Effector memory CD8-positive, alpha-beta T cell (primary cell): Measurements from ENCODE around the gene PLS3.
"Not testable (repeated sequence)": the region's sequence is repeated elsewhere in the genome, so short reads cannot be mapped to it uniquely, and the experiment has no call there.

Experiments
- ATAC-seq: fragments of 150-1000 bp; cut with Tn5 transposase; replicated peaks from 2 replicates; pipeline ENCODE4 v1.10.0; 2021; ENCODE audit warnings: mild to moderate bottlenecking, moderate library complexity
- DNase-seq, 3 experiments: peaks; one replicate each; pipeline ENCODE4 v3.0.0; 2021
- H3K27ac Mint-ChIP-seq, 2 donors: one replicate each; pipeline ENCODE4 v1.8.0; 2022; ENCODE audit warnings: mild to moderate bottlenecking in 2 of 2, mixed read lengths in 2 of 2, moderate library complexity in 2 of 2
- H3K27me3 Mint-ChIP-seq, 2 donors: one replicate each; pipeline ENCODE4 v1.8.0; 2022; ENCODE audit warnings: mixed read lengths in 2 of 2
- H3K36me3 Mint-ChIP-seq: one replicate; pipeline ENCODE4 v1.8.0; 2022; ENCODE audit warnings: mild to moderate bottlenecking, moderate library complexity, mixed read lengths; ENCODE audit not compliant: insufficient read depth
- H3K4me1 Mint-ChIP-seq, 2 donors: one replicate each; pipeline ENCODE4 v1.8.0; 2022; ENCODE audit warnings: low read depth in 2 of 2, mixed read lengths in 2 of 2
- H3K4me3 Mint-ChIP-seq, 2 donors: one replicate each; pipeline ENCODE4 v1.8.0; 2022; ENCODE audit warnings: mild to moderate bottlenecking in 2 of 2, mixed read lengths in 2 of 2, moderate library complexity in 2 of 2
- H3K9me3 Mint-ChIP-seq, 2 donors: one replicate each; pipeline ENCODE4 v1.8.0; 2022; ENCODE audit warnings: mixed read lengths in 2 of 2

PLS3 gene

DNA sequence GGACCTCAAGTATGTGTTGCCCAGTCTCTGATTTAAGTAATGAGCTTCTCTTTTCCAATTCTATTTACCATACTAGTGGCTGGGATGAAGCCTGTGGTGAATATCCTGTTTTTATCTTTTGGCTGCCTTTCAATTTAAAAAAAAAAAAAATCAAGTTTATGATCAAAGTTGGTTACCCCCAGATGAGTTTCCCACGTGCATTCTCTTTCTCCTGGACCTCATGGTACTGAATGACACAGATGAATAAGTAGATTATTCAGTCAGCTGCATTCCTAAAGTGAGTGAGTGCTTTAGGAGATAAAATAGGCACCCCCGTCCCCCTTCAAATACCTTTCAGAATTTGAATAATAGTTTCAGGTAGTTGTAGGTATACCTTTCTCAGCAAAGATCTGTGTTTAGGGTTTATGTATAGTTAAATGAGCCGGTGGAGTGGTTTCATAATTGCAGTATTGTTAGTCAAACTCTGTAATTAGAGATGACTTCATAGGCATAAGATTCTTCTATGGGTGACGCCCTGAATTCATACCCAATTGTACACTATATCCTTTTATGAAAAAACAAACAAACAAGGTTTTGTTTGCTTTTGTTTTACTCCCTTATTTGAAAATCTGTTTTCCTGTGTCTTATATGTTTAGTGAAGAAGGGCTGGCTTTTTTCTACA lies 41.9 kb downstream of the PLS3 start:
- Mint-ChIP-seq H3K9me3 (peaks cover 0 to 4% of the 10 kb centered on the region in 2 donors), H3K4me3 (no peak overlapping the region)

DNA sequence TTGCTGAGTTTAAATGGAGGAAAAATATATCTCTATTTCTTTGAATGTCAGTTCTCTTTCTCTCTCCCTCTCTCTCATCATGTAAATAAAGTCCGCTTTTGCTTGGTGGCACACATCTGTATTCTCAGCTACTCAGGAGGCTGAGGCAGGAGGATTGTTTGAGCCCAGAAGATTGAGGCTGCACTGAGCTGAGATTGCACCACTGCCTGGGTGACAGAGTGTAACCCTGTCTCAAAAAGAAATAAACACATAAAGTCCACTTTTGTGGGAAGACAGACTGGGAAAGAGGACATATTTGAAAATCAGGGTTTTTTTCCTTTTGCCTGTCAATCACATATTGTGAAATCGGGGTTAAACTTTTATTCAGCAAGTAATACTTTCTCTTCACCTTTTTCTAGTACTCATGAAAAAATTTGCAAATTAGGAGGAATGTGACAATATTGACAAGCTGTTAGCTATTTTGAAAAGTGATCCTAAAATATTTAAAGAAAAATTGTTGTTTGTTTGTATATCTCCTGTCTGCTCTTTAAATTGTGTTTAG lies 42.6 kb downstream of the PLS3 start:
- Mint-ChIP-seq H3K4me3 (no peak overlapping the region), H3K36me3 (no peaks in the 10 kb centered on the region), H3K4me1 (no peaks in the 10 kb centered on the region), H3K27me3 (no peaks in the 10 kb centered on the region), H3K9me3 (peaks cover 0 to 4% of the 10 kb centered on the region in 2 donors), H3K27ac (no peak overlapping the region)
- no peak for DNase-seq
- no peak for ATAC-seq

More for the DNA sequence above, 41.9 kb downstream of the PLS3 start:
- no peaks in the 10 kb centered on the region for H3K36me3 Mint-ChIP-seq
- no peak for DNase-seq
- no peaks in the 10 kb centered on the region for H3K27me3 Mint-ChIP-seq
- no peak overlapping the region for H3K27ac Mint-ChIP-seq
- ATAC-seq: no peak
- no peaks in the 10 kb centered on the region for H3K4me1 Mint-ChIP-seq

DNA sequence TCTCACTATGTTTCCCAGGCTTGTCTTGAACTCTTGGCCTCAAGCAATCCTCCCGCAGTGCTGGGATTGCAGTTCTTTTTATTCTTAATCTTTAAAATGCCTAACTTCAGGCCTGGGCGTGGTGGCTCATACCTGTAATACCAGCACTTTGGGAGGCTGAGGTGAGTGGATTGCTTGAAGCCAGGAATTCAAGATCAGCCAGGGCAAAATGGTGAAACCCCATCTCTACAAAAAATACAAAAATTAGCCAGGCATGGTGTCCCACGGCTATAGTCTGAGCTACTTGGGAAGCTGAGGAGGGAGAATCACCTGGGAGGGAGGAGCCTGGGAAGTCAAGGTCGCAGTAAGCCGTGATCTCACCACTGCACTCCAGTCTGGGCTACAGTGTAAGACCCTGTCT lies 45.9 kb downstream of the PLS3 start:
- H3K36me3 Mint-ChIP-seq: no peaks in the 10 kb centered on the region
- no peak overlapping the region for H3K27ac Mint-ChIP-seq
- no peaks in the 10 kb centered on the region for H3K27me3 Mint-ChIP-seq

DNA sequence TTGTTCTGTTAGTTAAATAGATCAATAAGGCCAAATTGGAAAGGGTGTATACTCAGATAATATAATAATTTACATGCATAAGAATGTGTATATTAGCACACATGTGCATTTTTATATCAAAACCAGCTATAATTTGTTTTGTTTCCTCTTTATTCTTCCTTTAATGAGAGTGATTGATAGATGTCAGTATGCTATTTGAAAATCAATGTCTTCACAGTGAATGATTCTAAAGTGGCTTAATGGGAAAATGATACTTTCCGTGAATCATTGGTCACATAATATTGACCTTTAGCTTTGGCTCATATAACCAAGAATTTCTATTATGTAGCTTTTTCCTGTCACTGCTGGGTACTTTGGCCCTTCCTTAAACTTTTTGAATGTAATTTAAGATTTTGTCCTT lies 48.6 kb downstream of the PLS3 start:
- no peak overlapping the region for H3K27ac Mint-ChIP-seq
- H3K36me3 Mint-ChIP-seq: peaks cover 3% of the 10 kb centered on the region
- no peaks in the 10 kb centered on the region for H3K9me3 Mint-ChIP-seq
- H3K4me3 Mint-ChIP-seq: no peak overlapping the region
- no peak for DNase-seq
- no peak for ATAC-seq
- no peaks in the 10 kb centered on the region for H3K4me1 Mint-ChIP-seq
- no peaks in the 10 kb centered on the region for H3K27me3 Mint-ChIP-seq

More for the DNA sequence above, 45.9 kb downstream of the PLS3 start:
- Mint-ChIP-seq H3K4me3 (no peak overlapping the region), H3K9me3 (no peaks in the 10 kb centered on the region), H3K4me1 (no peaks in the 10 kb centered on the region)
- no peak for DNase-seq
- no peak for ATAC-seq

DNA sequence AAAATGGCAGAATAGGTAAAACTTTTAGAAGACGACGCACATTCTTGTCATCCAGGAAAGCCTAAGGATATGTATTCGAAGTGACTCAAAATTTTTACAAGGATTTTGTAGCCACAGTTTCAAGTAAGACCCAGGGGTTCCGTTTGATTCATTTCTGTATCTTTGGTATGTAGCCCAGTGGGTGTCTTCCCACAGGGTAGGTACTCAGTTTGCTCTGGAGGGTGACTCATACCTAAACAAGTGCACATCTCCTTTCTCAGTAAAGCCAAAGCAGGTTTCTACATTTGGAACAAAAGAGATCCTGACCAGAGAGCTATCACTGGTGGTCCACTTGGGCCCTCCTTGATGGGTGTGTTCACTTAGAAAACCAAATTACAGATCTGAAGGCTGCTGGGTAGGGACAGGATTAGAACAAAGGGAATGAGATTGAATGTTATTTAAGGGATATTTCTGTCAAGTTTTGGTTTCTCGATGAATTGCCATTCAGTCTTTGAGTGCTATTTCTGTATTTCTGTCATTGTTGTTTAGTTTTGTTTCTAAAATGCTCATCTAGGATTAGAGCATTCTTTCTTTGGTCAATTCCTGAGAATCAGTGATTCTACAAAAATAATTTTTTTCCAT lies 56.1 kb downstream of the PLS3 start:
- no peak for ATAC-seq
- Mint-ChIP-seq H3K27me3 (no peaks in the 10 kb centered on the region), H3K9me3 (no peaks in the 10 kb centered on the region), H3K4me3 (no peak overlapping the region), H3K4me1 (no peaks in the 10 kb centered on the region), H3K36me3 (peaks cover 3% of the 10 kb centered on the region), H3K27ac (no peak overlapping the region)
- no peak for DNase-seq

DNA sequence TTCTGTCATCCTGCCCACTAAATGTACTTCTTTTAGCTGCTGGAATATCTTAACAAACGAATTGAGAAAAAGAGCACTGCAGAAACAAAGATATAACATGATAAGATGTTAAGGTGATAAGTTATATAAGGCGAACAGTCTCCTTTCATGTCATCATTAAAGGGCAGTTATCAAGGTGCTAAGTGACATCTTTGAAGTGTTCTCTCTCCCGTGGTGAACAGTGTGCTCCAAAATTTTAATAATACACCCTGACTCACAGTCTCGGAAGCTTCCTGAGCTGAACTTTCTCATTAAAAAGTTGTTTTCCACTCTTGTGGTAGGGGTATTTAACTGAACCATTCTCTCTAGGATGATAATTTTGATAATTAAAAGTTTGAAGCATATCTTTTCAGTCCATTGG lies 61.6 kb downstream of the PLS3 start:
- no peak overlapping the region for H3K4me3 Mint-ChIP-seq
- ATAC-seq: no peak
- H3K4me1 Mint-ChIP-seq: no peaks in the 10 kb centered on the region

DNA sequence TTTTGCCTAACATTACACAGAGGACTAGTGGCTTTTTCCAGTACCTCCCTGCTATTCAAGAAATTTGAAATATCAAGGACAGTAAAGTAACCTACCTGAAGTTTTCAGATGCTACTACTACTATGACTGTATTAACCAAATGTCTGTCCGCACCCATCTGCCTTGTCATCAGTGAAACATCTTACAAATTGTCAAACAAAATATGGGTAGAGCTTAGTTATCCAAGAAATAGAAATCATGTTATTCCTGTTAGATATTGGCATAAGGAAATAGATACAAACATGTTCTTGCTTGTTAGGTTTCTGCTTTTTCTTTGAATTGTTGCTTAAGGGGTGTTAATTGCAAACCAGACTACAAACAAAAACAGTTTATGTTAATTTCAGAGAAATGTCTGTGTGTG lies 63.9 kb downstream of the PLS3 start:
- ATAC-seq: no peak
- no peaks in the 10 kb centered on the region for H3K27me3 Mint-ChIP-seq
- no peak for DNase-seq

More for the DNA sequence above, 61.6 kb downstream of the PLS3 start:
- H3K36me3 Mint-ChIP-seq: no peaks in the 10 kb centered on the region
- H3K27ac Mint-ChIP-seq: no peak overlapping the region
- DNase-seq: no peak
- no peaks in the 10 kb centered on the region for H3K27me3 Mint-ChIP-seq
- H3K9me3 Mint-ChIP-seq: no peaks in the 10 kb centered on the region

DNA sequence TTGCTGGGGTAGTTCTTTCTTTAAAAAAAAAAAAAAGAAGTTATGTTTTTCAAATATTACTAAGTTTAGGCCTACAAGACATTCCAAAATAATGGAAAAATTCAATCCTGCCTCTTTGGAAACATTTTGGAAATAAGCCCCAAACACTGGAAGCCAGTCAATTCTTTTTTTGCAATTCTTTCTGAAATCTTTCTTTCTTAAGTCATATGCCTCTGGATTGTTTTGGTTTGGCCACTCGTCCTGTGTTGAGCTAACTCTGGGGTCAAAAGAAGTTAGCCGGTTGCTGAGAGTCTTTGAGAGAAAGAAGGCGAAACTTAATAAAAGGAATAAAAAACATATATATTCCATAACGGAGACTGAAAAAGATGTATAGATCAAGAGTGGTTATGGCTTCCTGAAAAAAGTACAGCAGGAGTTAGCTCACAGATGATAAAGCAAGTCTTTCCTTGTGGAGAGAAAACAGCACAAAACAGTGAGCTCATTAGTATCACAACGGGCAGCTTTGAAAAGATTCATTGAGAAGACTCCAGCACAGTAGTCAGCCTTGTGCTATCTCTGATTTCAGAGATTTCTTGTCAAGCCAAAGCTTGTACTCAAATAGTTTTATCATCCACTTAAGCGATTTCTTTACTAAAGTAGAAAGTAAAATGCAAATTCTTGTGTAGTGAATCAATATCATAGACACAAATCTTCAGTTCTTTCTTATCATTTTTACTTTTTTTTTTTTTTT lies 64.8 kb downstream of the PLS3 start:
- ATAC-seq (no peak), DNase-seq (no peak)
- Mint-ChIP-seq H3K27ac (no peak overlapping the region), H3K27me3 (no peaks in the 10 kb centered on the region), H3K4me3 (no peak overlapping the region), H3K9me3 (no peaks in the 10 kb centered on the region), H3K4me1 (no peaks in the 10 kb centered on the region), H3K36me3 (no peaks in the 10 kb centered on the region)

More for the DNA sequence above, 63.9 kb downstream of the PLS3 start:
- no peaks in the 10 kb centered on the region for H3K9me3 Mint-ChIP-seq
- no peak overlapping the region for H3K4me3 Mint-ChIP-seq
- H3K4me1 Mint-ChIP-seq: no peaks in the 10 kb centered on the region
- H3K36me3 Mint-ChIP-seq: no peaks in the 10 kb centered on the region
- no peak overlapping the region for H3K27ac Mint-ChIP-seq

DNA sequence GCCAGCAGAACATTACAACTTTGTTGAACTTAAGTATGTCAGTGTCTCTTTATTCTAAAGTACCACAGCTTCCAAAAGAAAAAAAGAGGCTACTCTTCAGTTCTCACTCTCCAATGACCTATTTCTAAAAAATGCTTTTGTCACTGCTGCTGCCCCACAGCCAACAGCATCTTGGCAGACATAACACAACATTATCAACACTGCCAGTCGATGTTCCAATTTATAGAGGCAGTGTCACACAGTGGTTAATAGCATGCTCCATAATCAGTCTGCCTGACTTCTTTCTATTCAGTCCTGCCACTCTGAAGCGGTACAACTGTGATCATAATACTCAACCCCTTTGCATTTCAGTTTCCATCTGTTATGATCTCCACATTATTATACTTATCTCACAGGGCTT lies 69.2 kb downstream of the PLS3 start:
- DNase-seq (no peak), ATAC-seq (no peak)
- Mint-ChIP-seq H3K4me1 (no peaks in the 10 kb centered on the region), H3K4me3 (no peak overlapping the region), H3K27ac (no peak overlapping the region), H3K9me3 (no peaks in the 10 kb centered on the region), H3K27me3 (no peaks in the 10 kb centered on the region), H3K36me3 (no peaks in the 10 kb centered on the region)

DNA sequence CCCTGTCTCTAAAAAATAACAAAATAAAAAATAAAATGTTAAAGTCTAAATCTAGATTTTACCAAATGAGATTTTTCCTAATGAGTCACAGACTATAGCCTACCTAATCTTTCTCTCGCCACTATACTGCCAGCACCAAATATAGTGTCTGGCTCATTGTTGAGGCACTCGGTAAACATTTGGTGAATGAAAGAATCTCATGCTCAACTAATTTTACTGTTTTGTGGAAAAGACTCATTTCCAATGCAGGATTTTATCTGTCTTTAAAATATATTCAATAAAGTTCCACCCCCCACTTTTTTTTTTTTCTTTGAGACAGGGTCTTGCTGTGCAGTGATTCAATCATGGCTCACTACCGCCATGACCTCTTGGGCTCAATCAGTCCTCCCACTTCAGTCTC lies 71.5 kb downstream of the PLS3 start:
- no peaks in the 10 kb centered on the region for H3K4me1 Mint-ChIP-seq
- no peaks in the 10 kb centered on the region for H3K36me3 Mint-ChIP-seq
- no peaks in the 10 kb centered on the region for H3K9me3 Mint-ChIP-seq
- H3K27ac Mint-ChIP-seq: no peak overlapping the region
- no peaks in the 10 kb centered on the region for H3K27me3 Mint-ChIP-seq
- ATAC-seq (no peak), DNase-seq (no peak)
- H3K4me3 Mint-ChIP-seq: no peak overlapping the region

DNA sequence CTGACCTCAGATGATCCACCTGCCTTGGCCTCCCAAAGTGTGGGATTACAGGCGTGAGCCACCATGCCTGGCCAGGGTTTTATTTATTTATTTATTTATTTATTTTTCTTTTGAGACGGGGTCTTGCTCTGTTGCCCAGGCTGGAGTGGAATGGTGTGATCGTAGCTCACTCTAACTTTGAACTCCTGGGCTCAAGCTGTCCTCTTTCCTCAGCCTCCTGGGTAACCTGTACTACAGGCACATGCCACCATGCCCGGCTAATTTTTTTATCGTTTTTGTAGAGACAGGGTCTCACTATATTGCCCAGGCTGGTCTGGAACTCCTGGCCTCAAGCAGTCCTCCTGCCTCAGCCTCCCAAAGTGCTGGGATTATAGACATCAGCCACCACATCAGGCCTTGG lies 72.4 kb downstream of the PLS3 start:
- ATAC-seq, H3K4me1 Mint-ChIP-seq, DNase-seq, H3K27me3 Mint-ChIP-seq, H3K36me3 Mint-ChIP-seq, H3K27ac Mint-ChIP-seq, H3K4me3 Mint-ChIP-seq, H3K9me3 Mint-ChIP-seq: not testable (repeated sequence)

DNA sequence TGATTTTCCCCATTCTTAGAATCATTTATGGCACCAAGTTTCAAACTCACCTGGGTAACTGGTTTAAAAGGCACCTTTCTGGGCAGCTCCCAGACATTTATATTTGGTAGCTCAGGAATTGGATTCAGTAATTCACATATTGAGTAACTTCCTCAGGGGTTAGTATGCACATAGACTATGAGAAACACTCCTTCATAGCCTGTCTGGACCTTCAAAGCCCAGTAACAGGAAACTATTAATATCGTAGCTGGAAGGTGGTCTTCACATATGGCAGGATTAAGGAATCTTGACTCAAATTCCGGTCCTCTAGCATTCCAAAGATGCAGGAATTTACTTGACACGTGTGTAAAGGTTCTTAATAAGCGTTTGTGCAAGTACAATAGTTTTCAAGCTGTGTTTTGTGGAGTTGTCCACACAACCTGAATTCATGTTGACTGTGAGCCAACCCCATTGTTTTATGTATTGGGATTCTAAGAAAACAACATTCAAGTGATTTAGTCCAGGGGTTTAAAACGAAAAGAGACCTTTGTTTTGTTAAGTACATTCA lies 78.4 kb downstream of the PLS3 start:
- no peak for DNase-seq
- no peaks in the 10 kb centered on the region for H3K9me3 Mint-ChIP-seq
- no peak for ATAC-seq
- H3K4me3 Mint-ChIP-seq: no peak overlapping the region
- no peak overlapping the region for H3K27ac Mint-ChIP-seq
- H3K27me3 Mint-ChIP-seq: no peaks in the 10 kb centered on the region
- H3K36me3 Mint-ChIP-seq: no peaks in the 10 kb centered on the region
- no peaks in the 10 kb centered on the region for H3K4me1 Mint-ChIP-seq

DNA sequence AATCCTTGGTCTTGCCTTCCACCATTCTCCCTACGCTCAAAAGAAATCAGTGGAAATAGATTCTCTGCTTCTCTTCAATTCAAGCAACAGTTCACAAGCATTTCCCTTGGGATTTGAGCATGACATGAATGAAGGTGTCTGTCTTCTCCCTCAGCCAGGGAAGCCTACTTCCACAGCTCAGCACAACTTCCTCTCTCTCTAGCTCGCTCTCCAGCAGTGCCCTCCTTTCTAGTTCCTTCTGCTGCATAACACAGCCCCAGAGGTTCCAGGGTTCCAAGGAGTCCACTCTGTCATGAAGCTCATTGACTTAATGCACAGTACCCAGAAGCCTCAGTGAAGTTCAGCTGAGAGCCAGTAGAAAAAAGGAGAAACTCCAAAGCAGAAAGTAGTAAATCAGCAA lies 81.3 kb downstream of the PLS3 start:
- Mint-ChIP-seq H3K4me3 (no peak overlapping the region), H3K27me3 (no peaks in the 10 kb centered on the region), H3K27ac (peak overlapping the region in 1 of 2 donors; percentile 38), H3K4me1 (no peaks in the 10 kb centered on the region), H3K9me3 (no peaks in the 10 kb centered on the region), H3K36me3 (no peaks in the 10 kb centered on the region)
- ATAC-seq (no peak), DNase-seq (no peak)
